DLD1 (cell line): Measurements from ENCODE around the gene NDUFAB1.
"Not testable (repeated sequence)": the region's sequence is repeated elsewhere in the genome, so short reads cannot be mapped to it uniquely, and the experiment has no call there.

Source experiments
- in situ Hi-C: cut with HindIII; loops from 2 replicates; pipeline ENCODE4 v1.10.0; 2017; ENCODE audit warnings: low sequenced_read_pairs

The NDUFAB1 gene

GRCh38 chr16:23595951-23596720 lies at the start of gene NDUFAB1:
Gene NDUFAB1 (minus strand): TSS chr16:23596316. CDS start chr16:23596290, 26 bp downstream.
- in situ Hi-C loops: no loop called here

- in situ Hi-C loops: no loop called here
Observed at GRCh38 chr16:23642246-23642774, 46.2 kb upstream of the NDUFAB1 start.

DNA sequence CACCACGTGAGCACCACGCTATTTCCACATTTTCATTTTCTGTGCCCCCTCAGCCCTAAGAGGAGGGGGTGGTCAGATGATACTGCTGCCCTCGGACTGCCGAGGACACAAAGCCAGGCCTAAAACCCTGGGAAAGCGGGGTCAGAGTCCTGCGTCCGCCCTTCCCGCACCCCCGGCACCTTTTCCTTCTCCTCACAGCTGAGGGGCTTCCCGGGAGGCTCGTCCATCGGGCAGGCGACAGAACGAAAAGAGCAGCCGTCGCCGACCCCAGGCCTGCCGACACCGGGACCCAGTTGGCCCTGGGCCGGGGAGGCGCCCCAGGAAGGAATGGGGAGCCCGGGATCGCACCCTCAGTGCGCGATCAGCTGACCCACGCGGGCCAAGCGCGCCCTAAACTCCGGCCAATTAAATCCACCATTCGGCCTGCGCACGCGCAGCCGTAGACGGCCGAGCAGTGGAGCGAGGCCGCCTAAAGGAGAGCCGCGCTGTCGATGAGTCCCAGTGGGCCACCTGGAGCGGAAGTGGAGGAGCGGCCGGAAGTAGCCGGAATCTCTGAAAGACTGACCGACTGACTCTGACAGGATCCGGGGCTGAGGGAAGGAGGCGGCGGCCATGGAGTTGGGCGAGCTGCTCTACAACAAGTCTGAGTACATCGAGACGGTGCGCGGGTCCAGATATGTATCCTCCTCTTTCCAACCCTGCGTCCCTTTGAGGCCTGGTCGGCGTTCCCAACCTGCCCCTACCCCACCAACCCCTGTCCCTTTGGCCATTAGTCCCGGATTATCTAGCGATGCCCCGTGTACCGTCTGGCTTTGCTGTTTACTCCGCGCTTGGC lies 45.0 kb upstream of the NDUFAB1 start, which contains the start of the genes DCTN5 and PALB2:
Gene DCTN5, plus strand, starts transcription at position 536 of the 835 bp plus-strand sequence. Its CDS starts 77 bp downstream, at position 613.
Gene PALB2, minus strand, starts transcription at position 380 of the 835 bp plus-strand sequence. Its CDS starts 153 bp downstream, at position 227.
- in situ Hi-C loops: no loop called here

DNA sequence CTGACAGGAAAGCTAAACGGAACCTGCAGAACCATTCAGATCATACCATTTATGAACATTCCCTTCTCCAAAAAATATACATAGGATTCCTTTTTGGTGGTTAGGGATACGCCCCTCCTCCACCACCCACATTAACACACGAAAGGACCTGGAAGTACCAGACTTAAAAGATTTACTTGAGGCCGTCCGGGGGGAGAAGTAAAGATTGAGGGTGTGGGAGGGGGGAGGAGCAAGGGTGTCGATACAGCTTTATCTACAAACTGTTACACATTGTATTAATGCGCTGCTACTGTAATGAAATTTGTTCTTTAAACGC lies 44.5 kb upstream of the NDUFAB1 start:
- in situ Hi-C loops: no loop called here

- in situ Hi-C loops: no loop called here
Observed at GRCh38 chr16:23635958-23636357, 39.8 kb upstream of the NDUFAB1 start.

GRCh38 chr16:23634461-23635036 lies 38.4 kb upstream of the NDUFAB1 start:
- in situ Hi-C loops: no loop called here

GRCh38 chr16:23631874-23632273 lies 35.8 kb upstream of the NDUFAB1 start:
- in situ Hi-C loops: not testable (repeated sequence)

GRCh38 chr16:23629516-23629915 lies 33.4 kb upstream of the NDUFAB1 start:
- in situ Hi-C loops: no loop called here

DNA sequence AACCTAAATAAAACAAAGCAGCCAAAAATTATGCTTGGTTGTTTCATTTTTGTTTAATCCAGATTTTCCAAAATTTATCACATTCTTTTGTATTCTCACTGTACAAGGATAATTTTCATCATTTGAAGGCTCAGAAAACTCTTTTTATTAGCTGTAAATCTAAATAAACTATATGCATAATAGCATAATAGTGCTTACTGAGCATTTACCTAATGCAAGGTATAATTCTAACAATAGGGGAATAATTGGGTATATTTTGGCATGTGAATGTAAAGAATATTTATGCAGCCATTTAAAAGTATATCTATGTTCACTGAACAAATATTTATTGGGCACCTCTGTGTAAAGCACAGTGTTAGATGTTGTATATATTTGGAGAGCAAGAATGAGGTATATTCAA lies 28.0 kb upstream of the NDUFAB1 start:
- in situ Hi-C loops: no loop called here

- in situ Hi-C loops: no loop called here
Observed at GRCh38 chr16:23615805-23616204, 19.7 kb upstream of the NDUFAB1 start.

- in situ Hi-C loops: no loop called here
Observed at GRCh38 chr16:23611936-23612335, 15.8 kb upstream of the NDUFAB1 start.

GRCh38 chr16:23610905-23611304 lies 14.8 kb upstream of the NDUFAB1 start:
- in situ Hi-C loops: not testable (repeated sequence)

- in situ Hi-C loops: no loop called here
Observed at GRCh38 chr16:23609929-23610328, 13.8 kb upstream of the NDUFAB1 start.

DNA sequence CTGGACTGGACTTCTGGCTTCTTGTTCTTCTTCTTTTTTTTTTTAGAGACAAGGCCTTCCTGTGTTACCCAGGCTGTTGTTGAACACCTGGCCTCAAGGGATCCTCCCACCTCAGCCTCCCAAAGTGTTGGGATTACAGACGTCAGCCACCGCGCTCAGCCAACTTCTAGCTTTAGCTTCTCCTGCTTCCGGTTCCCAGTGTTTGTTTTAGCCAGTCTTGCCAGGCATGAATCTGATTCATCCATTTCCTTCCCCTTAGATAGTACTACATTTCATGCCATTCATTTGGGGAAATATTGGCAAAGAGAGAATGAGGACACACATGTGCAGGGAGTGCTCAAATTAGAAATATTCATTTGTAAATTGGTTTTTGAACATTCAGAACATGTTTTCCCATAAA lies 12.1 kb upstream of the NDUFAB1 start:
- in situ Hi-C loops: no loop called here

DNA sequence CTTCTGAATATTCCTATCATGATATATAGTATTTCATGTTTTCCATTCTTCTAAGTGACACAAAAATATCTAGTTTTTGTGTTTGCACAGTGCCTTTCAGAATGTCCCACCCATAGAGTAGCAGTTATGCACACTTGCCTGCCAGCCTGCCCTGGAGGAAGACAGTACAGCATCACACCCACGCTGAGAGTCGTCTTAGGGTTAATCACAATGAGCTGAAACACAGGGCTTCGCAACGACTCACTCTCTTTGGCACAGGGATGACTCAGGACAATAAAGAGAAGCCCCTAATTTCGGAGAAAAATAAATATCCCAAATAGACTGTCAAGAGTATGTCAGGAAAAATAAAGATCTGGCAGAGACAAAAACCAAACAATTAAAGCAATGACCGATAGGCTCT lies 11.6 kb upstream of the NDUFAB1 start:
- in situ Hi-C loops: no loop called here

GRCh38 chr16:23597003-23597756 lies 1.1 kb upstream of the NDUFAB1 start:
- in situ Hi-C loops: no loop called here

DNA sequence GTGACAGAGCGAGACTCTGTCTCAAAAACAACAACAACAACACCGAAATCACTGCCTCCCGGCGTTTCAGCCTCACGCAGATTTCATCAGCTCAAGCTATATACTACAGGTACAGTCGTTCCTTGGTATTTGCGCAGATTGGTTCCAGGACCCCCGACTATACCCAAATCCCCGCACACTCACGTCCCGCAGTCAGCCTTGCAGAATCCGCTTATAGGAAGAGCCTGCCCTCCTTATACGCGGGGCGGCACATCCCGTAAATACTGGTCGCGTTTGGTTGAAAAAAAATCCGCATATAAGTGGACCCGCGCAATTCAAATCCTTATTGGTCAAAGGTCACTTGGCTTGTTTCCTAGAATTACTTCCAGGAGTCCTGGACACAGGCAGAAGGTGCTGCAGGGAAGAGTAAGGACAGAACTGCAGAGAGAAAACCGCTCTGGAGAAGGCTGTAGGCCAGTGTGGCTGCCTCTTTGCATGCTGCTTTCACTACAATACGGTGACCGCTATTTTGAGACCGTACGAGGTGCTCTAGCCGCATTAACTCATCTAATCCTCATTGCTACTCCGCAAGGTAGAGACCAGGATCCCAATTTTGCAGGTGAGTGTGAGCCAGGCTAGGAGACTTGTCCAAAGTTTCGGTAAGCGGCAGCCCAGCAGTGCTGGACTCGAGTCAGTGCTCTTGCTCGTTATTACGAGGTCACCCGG lies 718 bp downstream of the NDUFAB1 start:
- in situ Hi-C loops: no loop called here

GRCh38 chr16:23594186-23594585 lies 1.9 kb downstream of the NDUFAB1 start:
- in situ Hi-C loops: no loop called here

- in situ Hi-C loops: no loop called here
Observed at GRCh38 chr16:23590181-23590580, 5.9 kb downstream of the NDUFAB1 start.

DNA sequence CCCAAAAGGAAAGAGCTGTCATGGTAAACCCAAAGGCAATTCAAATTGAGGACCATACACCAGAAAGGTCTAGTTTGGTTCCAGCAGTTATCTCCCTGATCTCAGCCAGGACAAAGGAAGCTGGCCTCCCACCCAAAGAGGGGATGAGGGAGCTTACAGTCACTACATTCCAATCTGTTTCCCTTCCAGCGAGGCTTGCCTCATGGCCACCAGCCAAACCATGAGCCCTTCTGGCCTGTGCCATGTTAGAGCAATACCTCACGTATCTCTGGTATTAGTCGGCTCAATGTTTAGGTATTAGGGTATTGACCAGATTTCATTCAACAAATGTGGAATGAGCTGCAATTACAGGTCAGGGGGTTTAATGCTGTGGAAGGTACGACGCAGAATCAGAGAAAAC lies 8.4 kb downstream of the NDUFAB1 start:
- in situ Hi-C loops: no loop called here
